Subcutaneous adipose tissue (tissue), 4 donors: Measurements from ENCODE around the gene SEC61A1. TPM values are rescaled to one million over a fixed set of nuclear protein-coding genes. Genes with fewer than 3 reads are reported as not detected.

Source experiments
- CTCF ChIP-seq: fragments of 450-650 bp; IDR thresholded peaks from one replicate; pipeline ENCODE4 v1.5.1; 2016; ENCODE audit warnings: low read depth, mild to moderate bottlenecking, control low read depth, antibody characterized with exemption, moderate library complexity
- total RNA-seq, 4 donors: library from RNA; depleted of rRNA; stranded (reverse); fragments of >200 nt; gene quantifications; one replicate each; pipeline ENCODE4 v1.1.0, GENCODE V29; 2016

The SEC61A1 gene
- total RNA-seq, 4 donors from 2014 or later: 82.6 to 117 (median 95.2) TPM

DNA sequence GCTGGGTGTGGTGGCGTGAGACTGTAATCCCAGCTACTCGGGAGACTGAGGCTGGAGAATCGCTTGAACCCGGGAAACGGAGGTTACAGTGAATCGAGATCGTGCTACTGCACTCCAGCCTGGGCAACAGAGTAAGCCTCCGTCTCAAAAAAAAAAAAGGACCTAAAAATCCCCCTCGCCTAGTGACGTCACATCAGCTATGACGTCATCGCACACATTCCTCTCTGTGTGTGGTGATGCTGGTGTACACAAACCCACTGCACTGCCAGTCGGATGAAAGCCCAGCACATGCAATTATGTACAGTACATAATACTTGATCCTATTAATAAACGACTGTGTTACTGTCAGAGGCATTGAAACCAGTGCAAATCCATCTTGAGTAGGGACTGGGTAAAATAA is 40.2 kb upstream of the SEC61A1 start:
- no peak for TF ChIP-seq CTCF

GRCh38 chr3:128014548-128014947 is 37.7 kb upstream of the SEC61A1 start:
- no peak for TF ChIP-seq CTCF

DNA sequence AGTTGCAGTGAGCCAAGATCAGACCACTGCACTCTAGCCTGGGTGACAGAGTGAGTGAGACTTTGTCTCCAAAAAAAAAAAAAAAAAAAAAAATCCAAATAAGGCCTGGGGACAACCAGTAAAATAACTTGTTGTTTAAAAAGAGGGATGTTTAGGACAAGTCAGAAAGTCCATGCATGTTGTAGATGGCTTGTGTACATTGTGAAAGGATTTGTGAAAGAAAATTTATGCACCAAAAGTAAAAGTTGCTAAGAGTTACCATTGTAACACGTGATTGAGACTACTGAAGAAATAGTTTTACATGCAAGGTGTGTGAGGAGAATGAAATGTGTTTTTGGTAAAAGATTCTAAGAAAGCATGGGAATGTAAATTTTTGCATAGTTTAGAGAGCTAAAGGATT is 35.7 kb upstream of the SEC61A1 start:
- TF ChIP-seq CTCF: no peak

DNA sequence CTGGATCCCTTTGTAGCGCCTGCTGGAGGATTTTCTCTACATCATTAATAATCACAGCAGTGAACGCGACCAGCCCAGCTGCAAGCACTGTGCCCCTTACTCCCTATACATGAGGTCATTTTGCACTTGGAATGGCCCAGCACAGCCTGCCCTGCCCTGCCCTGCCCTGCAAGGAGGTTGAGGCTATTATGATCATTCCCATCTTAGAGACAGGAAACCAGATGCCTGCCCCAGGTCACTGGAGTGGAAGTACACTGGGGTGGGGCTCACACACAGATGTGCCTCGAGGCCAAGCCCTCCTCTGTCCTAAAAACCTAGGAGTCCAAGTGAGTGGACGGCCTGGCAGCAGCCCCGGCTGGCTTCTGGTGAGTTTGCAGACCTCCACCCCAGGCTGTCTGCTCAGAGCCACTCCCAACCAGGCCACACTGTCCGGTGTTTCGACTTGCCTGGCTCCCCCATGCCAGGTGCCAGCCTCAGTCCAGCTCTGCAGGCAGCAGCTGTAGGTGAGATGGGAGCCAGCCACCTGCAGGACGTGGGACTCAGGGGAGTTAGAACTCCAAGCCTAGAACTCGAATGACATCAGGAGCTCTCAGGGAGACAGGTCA is 30.4 kb upstream of the SEC61A1 start:
- no peak for TF ChIP-seq CTCF

- no peak for TF ChIP-seq CTCF
Measured at GRCh38 chr3:128033102-128033501, 19.1 kb upstream of the SEC61A1 start.

- TF ChIP-seq CTCF: no peak
Measured at GRCh38 chr3:128036119-128036518, 16.1 kb upstream of the SEC61A1 start.

GRCh38 chr3:128040041-128040440 is 12.2 kb upstream of the SEC61A1 start:
- TF ChIP-seq CTCF: no peak

DNA sequence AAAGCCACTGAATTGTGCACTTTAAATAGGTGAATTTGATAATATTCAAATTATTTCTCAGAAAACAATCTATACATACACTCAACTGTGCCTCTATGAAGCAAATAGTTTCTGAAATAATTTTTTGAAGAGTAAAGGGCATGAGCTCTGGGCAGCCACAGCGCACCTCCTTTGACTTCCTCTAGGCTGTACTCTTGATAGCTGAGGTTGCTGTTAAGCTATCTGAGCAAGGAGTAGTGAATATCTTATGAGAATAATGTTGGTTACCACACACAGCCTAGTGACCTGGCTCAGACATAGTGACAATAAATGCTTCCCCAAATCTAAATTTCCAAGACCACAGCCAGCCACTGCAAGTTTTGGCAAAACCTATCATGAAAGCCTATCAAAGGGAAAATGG is 11.6 kb upstream of the SEC61A1 start:
- no peak for TF ChIP-seq CTCF
